GM21723 (cell line): ENCODE measurements around the gene ZFP1.
A peak's percentile ranks its signal among the peaks of the same experiment; 100 is the strongest.
"Not testable (repeated sequence)": the region's sequence is repeated elsewhere in the genome, so short reads cannot be mapped to it uniquely, and the experiment has no call there.

Experiments used
- ATAC-seq: cut with Tn5 transposase; IDR thresholded peaks from one replicate; pipeline ENCODE4 v1.9.1; 2021; ENCODE audit warnings: mild to moderate bottlenecking, moderate library complexity; ENCODE audit not compliant: unreplicated experiment

Gene ZFP1

DNA sequence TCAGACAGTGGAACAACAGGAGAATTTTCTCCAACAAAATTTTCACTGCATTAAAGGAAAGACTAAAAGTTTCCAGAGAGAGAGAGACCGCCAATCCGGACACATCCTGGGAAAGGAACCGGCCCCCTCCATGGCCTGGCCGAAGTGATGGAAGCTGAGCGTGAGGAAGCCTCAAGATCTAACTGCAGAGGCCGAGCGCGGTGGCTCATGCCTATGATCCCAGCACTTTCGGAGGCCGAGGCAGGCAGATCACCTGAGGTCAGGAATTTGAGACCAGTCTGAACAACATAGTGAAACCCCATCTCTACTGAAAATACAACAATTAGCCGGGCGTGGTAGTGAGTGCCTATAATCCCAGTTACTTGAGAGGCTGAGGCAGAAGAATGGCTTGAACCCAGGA is 54.8 kb downstream of the ZFP1 start:
- ATAC-seq: no peak

DNA sequence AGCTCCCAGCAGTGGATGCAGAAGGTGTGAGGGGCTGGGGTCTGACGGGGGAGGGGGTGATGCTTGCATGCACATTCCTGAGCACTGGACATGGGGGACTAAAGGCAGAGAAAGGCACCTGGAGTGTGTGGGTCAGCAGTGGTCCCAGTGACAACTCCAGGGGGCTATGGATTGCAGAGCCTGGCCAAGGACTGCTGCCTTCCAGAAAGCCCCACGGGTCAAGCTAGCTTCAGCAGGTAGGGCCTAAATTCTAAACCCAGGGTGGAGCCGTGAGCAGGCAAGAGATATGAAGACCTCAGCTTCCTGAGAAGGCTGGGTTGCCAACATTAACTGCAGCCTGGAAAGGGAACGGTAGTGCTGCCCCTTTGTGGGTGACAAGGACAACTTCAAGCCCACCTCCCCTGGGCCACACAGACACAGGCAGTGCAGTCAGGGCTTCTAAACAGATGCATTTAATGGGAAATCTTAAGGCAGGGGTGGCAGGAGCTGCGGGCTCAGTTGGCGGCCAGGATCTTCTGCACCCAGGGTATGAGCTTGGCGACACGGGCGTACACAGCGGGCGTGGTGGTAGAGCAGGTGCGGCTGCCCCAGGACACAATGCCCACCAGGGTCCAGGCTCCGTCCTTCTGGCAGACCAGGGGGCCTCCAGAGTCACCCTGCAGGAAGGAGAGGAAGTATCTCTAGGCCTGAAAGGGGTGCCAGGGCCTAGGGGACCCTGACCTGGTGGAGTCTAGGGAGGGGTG is 55.5 kb downstream of the ZFP1 start:
- ATAC-seq: no peak

DNA sequence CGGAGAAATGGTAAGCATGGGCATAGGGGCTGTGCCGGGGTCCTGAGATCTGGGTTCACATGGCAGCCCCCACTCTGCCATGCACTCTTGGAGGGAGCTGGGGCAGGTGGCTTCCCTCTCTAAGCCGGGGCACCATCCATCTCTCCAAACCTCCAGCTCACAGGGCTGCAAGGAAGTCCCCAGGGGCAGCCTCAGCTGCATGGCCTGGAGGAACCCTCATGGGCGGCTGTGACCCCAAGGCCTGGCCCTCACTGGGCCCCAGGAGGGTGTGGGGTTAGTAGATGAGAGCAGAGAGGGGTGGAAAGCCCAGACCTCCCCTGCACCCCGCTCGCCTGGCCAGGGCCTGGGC is 56.1 kb downstream of the ZFP1 start:
- no peak for ATAC-seq

DNA sequence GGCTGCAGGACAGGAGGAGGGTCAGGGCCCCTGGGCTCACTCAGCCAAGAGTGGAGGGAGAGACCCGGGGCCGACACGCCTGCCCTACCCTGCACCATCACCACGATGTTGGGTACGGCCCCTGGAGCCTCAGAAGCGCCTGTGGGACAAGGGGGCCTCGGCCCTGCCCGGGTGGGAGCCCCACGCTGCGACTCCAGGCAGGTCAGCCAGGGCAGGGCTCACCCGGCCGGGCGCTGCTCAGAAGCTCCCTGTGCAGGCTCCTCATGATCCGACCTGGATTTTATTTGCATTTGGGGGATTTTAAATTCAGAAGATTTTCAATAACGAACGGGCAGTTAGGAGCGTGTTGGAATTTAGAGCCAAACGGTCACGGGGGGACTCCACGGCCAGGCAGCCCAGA is 56.6 kb downstream of the ZFP1 start:
- not testable (repeated sequence) for ATAC-seq

DNA sequence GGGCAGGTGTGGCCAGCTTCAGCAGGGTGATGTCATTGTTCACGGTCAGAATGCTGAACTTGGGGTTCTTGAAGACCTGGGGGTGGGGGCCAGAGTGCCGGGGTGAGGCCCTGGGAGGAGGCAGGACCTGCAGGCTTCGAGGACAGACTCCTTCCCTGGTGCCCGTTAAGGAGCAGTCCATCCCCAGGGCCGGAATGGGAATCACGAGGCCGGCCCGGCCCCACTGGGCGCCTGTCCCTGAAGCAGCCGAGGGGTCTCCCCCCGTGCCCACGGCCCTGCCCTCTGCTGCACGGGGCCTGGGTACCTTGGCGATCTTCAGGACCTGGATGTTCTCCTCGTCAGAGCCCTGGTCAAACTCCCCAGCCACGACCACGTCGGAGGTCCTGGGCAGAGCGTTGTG is 57.1 kb downstream of the ZFP1 start:
- ATAC-seq: not testable (repeated sequence)

DNA sequence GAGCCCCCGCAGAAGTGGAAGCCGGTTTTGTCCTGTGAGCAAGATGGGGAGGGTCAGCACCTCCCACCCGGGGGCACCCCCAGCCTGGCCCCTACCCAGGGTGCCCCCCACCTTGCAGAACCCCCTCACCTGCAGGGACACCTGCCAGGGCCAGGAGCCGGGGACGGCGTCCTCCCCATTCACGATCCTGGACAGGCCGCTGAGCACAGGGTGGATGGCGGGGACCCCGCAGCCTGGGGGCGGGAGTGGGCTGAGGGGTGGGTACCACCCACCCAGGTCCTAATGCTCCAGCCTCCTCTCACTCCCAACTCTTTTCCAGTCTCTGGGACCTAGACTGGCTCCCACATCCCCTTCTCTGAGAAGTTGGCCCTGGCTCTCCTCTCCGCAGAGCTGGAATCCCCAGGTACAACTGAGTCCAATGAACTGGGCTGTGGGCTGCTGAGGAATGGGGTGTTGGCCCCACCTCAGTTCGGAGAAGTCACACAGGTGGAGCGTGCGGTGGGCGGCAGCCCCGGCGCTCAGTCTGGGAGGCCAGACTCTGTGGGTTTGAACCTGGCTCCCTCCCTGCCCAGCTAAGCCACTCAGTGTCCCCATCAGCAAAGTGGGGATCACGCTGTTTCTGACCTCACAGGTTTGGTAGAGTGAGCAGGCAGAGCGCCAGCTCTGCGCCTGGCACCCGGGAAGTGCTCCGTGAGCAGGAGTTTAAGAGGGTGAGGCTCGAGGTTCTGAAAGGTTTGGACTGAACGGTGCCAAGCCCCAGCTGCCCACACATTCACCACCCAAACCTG is 57.8 kb downstream of the ZFP1 start:
- ATAC-seq: not testable (repeated sequence)

DNA sequence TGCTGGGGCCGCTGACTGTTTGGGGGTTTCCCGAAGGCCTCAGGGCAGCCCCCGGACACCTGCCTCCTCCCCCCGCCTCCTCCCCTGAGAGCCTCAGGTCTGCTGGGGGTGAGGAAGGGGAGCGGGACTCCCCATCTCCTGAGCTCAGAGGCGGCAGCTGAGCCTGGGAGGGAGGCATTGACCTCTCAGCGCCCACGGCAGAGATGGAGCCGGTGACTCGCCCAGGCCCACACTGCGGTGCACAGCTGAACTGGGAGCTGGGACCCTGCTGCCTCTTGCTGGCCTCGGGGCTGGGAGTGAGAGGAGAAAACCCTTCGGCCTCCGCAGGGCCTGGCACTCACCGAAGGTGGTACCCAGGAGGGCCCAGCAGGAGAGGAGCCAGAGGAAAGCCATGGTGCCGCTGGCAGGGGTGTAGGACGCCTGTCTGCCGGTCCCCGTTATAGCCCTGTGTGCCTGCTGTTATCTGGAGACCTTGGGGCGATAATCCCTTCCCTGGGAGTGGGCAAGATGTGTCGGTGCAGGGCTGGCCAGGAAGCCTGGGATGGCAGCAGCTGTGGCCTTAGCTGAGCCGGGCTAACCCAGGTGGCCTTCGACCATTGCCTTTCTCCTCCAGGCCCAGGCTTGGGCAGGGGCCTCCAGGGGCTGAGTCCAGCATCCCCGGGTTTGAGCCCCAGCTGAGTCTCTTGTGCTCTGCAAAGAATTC is 58.6 kb downstream of the ZFP1 start, which contains the start of gene CTRB2:
CTRB2 (minus strand) TSS at position 413 of the 703 bp plus-strand sequence; CDS start at position 393, 20 bp downstream.
- ATAC-seq: no peak

DNA sequence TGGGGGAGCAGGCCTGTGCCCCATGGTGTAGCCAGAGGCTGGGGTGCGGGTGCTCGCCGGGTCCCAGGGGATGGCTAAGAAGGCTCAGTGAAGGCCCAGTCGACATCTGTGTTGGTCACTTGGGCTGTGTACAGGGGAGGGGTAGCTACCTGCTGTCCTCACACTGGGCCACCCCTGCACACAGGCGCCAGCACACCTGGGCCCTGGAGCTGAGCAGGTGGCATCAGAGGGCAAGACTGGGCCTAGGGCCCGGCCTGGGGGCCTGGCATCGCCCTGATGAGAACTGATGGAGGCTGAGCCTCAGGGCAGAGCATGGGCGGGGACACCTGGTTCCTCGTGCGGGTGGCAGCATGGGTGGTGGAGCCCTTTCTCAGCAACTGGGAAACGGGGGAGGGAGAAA is 59.5 kb downstream of the ZFP1 start:
- no peak for ATAC-seq

DNA sequence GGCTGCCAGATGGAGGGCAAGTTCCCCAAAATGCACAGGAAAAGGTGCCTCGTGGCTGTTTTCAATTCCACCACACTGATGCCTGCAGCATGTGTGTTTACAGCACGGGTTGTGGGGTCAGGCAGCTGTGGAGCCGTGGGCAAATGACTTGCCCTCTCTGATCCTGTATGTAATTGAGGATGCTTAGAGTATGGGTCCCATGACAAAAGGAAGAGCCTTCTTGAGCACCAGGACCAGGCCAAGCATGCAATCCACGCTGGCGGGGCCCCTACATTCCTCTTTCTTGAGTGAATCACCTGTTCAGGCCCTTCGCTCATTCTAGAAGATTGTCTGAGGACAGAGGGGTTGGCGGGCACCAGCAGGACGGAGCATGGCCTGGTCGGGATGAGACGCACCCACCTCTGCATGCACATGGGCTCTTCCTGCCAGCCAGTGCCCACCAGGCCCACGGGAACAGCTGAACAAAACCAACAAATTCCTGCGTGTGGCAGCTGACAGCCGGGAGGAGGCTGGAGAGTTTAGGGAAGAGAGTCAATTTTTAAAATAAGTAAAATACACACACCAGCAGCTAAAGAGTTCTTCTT is 60.0 kb downstream of the ZFP1 start:
- no peak for ATAC-seq

DNA sequence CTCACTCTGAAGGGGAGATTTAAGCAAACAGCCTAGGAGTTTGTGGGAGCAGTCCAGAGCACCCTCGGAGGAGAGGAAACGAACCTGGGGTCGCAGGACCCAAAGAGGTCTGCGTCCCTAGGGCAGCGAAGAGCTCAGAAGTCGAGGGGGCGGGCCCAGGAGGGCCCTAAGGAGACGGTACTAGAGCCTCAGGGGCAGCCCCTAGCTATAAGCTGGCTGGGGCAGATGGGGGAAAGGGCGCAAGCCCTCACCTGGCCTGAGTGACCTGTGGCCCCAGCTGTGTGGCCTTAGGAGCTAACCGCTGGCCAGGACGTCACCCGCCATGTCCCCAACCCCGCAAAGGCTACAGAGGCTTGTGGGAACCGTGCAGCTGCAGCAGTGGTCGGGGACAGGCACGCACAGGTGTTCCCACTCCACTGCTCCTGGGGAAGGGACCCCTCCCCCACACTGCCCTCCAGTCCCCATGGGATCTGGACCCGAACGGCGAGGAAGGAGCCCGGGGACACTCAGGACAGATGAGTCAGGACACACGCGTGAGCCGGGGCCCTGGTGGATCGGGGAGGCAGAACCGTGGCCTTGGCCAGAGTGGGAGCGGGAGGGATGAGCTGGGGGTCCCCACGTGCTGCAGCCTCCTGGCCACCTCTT is 60.7 kb downstream of the ZFP1 start:
- ATAC-seq: no peak

DNA sequence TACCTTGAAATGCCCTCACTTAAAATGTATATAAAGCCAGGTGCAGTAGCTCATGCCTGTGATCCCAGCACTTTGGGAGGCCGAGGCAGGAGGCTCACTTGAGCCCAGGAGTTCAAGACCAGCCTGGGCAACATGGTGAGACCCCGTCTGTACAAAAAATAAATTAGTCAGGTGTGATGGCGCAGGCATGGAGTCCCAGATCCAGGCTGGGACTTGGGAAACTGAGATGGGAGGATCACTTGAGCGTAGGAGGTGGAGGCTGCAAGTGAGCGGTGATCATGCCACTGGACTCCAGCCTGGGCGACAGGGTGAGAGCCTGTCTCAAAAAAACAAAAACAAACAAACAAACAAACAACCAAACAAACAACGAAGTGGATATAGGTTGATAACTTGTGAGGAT is 61.2 kb downstream of the ZFP1 start:
- ATAC-seq: not testable (repeated sequence)

DNA sequence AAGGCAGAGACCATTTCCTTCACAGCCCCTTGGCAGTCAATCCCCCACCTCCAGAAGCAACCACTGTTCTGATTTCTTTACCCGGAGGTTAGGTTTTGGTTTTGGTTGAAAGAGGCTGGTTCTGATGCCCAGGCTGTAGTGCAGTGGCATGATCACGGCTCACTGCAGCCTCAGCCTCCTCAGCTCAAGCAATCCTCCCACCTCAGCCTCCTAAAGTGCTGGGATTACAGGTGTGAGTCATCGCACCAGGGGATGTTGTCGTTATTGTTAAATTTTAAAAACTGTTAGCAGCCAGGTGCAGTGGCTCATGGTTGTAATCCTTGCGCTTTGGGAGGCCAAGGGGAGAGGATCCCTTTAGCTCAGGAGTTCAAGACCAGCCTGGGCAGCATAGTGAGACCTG is 61.6 kb downstream of the ZFP1 start:
- ATAC-seq: no peak

DNA sequence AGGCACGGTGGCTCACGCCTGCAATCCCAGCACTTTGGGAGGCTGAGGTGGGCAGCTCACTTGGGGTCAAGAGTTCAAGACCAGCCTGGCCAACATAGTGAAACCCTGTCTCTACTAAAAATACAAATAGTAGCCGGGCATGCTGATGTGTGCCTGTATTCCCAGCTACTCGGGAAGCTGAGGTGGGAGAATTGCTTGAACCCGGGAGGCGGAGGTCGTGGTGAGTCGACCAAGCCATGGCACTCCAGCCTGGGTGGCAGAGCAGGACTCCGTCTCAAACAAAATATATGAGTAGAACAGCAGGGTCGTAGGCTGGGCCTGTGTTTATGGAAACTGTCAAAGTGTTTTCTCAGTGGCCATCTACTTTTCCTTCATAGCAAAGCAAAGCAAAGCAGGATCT is 63.0 kb downstream of the ZFP1 start:
- not testable (repeated sequence) for ATAC-seq

DNA sequence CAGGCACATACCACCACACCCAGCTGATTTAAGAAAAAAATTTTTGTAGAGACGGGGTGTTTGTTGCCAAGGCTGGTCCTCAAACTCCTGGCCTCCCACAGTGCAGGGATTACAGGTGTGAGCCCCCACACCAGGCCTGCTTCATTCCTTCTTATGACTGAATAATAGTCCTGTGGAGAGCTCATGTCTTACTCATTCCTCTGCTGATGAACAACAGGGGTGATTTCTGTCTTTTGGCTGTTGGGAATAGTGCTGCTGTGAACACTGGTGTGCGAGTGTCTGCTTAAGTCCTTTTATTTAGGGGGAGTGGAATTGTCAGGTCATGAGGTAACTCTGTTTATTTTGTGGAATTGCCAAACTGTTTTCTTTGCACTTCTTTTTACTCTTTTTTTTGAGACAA is 67.8 kb downstream of the ZFP1 start:
- ATAC-seq: no peak

DNA sequence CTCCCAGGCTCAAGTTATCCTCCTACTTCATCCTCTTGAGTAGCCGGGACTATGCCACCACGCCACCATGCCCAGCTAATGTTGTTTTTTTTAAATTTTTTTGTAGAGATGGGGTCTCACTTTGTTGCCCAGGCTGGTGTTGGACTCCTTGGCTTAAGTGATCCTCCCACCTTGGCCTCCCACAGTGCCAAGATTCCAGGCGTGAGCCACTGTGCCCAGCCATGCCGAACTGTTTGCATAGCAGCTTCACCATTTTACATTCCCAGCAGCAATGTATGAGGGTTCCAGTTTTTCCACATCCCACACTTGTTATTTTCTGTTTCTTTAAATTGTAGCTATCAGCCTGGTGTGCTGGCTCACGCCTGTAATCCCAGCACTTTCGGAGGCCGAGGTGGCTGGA is 68.3 kb downstream of the ZFP1 start:
- no peak for ATAC-seq

DNA sequence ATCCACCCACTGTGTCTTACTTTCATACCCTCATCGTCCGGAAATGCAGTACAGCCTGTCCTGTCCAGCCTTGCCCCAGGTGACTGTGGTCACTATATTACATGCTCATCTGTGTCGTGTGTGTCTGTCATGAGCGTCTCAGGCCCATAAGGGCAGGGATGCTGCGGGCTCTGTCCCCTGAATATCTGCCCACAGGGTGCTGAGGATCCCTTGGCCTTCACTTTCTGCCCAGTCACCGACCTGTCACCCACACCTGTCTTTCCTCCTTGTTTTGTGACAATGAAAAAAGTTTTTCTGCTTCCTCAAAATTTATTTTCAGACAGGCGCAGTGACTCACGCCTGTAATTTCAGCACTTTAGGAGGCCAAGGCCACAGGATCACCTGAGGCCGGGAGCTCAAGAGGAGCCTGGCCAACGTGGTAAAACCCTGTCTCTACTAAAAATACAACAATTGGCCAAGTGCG is 69.1 kb downstream of the ZFP1 start:
- ATAC-seq: no peak

DNA sequence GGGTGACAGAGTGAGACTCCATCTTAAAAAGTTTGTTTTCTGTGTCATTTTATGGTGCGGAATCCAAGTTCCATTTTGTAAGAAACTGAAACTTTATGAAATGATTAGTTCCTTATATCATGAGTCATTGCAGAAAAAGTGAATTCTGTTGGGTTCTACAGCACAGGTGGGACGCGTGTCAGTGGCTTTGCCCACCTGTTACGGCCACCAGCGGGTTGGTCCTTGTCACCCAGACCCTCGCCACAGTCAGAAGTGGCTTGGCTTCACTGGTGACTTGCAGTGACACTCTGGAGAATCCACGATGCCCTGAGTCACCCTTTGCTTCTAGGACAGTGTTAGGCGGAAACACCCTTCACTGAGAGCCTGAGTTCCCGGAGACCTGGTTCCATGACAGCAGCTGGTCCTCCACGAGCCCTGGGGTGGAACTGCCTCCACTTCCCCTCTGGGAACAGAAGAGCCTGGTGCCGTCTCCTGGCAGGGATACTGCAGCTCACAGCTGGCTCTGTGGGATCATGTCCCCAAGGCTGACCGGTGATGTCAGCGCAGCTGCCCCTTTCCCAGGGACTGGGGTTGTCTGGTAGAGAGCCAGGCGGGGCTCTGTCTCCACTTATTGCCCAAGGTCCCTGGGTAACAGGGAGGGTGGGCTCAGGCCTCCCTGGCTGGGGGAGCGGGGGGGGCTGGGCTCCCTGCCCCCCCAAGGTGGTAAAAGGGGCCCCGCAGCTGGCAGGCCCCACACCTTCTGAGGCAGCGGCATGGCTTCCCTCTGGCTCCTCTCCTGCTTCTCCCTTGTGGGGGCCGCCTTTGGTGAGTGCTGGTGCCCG is 70.1 kb downstream of the ZFP1 start, which contains the start of gene CTRB1:
CTRB1 (plus strand) TSS at position 733 of the 821 bp plus-strand sequence; CDS start at position 753, 20 bp downstream.
- ATAC-seq: peak; percentile 84

DNA sequence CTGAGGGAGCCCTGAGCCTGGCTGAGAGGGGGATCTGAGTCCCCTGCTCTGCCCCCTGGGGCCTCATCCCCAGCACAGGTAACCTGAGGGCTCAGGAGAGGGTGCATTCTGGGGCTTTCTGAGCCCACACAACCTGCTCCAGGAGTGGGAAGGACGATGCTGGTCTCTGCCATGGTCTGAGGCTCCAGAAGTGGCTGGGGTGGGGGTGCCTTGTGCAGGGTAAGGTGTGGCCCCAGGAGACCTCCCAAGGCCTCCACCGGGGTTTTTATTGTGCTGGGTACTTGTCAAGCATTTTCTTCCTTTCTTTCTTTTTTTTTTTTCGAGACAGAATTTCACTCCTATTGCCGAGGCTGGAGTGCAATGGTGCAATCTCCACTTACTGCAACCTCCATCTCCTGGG is 70.8 kb downstream of the ZFP1 start:
- ATAC-seq: no peak

DNA sequence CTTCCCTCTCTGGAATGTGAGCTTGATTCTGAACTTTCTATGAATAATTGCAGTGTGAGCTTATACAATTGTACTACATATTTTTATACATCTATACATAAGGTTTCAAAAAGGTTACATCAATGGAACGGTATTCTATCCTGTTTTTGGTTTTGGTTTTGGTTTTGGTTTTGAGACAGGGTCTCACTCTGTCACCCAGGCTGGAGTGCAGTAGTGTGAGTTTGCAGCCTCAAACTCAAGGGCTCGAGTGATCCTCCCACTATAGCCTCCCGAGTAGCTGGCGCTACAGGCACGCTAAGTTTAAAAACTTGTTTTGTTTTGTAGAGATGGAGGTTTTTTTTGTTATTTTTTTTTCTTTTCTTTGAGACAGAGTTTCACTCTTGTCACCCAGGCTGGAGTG is 71.5 kb downstream of the ZFP1 start:
- no peak for ATAC-seq
